ENCODE measurements around the gene TCN2.
"Not testable (repeated sequence)": the region's sequence is repeated elsewhere in the genome, so short reads cannot be mapped to it uniquely, and the experiment has no call there.

The TCN2 gene

GRCh38 chr22:30648825-30649224 is 41.9 kb downstream of the TCN2 start:
- no peak for DNase-seq (ENCODE audit: low spot score)

GRCh38 chr22:30649430-30650007 is 42.5 kb downstream of the TCN2 start:
- DNase-seq (ENCODE audit: low spot score) = peak; percentile 93

GRCh38 chr22:30650508-30651116 is 43.6 kb downstream of the TCN2 start:
- no peak for DNase-seq (ENCODE audit: low spot score)

DNA sequence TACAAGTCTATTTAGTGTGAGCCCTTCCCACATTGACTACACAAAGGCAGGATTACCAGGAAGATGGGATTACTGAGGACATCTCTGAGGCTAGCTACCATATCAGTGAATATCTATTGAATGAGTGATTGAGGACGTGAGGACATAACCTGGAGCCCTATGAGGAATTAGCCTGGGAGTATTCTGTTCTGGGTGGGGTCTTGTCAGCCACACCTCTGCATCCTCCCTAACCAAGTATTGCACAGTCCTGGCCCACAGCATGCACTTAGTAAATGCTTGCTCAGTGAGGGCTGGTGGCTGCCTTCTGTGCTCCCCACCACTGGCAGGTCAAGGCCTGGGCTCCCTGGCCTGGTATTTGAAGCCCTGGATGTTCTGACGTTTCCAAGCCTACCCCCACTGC is 45.9 kb downstream of the TCN2 start:
- DNase-seq (ENCODE audit: low spot score) = no peak

- no peak for DNase-seq (ENCODE audit: low spot score)
Observed at GRCh38 chr22:30654361-30654760, 47.4 kb downstream of the TCN2 start.

GRCh38 chr22:30655532-30655931 is 48.6 kb downstream of the TCN2 start:
- no peak for DNase-seq (ENCODE audit: low spot score)

DNA sequence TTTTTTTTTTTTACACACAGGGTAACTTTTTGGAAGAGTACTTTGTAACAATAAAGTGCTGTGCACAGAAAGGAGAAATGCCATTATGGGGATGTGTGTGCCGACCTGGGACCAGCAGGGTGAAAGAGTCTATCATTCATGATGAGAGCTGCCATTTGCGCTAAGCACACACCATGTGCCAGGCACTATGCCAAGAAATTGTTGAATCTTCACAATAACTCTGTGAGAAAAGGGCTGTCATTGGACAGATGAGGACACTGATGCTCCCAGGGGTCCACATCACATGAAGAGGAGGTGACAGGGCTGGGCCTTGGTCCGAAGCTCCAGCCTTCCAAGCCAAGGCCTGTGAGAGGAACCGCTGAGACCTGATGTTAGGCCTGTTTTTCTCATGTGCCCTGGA is 55.1 kb downstream of the TCN2 start:
- DNase-seq (ENCODE audit: low spot score) = no peak

GRCh38 chr22:30664798-30665197 is 57.8 kb downstream of the TCN2 start:
- DNase-seq (ENCODE audit: low spot score) = no peak

- DNase-seq (ENCODE audit: low spot score) = no peak
Observed at GRCh38 chr22:30665266-30665665, 58.3 kb downstream of the TCN2 start.

DNA sequence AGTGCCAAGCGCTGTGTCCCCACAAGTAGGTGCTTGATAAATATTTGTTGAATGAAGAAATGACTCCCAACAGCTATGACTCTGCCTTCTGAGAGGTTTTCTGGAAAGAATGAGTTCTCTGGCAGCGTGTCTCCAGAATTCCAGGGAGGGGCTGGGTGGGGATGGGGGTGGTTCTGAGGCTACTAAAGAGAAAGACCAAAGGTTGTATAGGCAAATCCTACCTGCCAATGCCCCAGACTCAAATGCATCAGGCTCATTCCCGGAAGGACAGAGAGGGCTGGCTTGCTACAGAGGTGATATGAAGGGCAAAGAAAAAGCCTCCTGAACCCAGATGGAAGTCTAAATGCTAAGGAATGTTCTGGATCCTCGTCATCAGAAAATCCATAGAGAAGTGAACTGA is 58.8 kb downstream of the TCN2 start:
- no peak for DNase-seq (ENCODE audit: low spot score)

DNA sequence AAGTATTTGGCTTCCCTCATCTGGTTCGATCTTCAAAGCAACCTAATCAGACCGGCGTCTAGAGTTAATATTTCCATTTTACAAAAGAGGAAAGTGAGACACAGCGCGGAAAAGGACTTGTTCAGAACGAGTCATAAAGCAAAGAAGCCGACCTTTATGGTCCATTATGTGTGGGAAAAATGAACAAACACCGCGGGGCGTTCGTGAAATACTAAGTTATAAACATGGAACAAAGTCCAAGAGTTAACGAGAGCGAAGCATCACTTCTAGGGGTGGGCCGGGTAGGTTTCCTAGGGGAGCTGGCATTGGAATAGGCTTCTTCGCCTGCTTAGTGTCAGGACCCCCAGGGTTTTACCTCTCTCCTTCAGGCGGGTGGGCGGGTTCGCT is 60.1 kb downstream of the TCN2 start:
- no peak for DNase-seq (ENCODE audit: low spot score)

- peak; percentile 99 for DNase-seq (ENCODE audit: low spot score)
Observed at GRCh38 chr22:30667494-30668385, 60.8 kb downstream of the TCN2 start, which contains the start of gene DUSP18. Gene DUSP18 (minus strand): TSS chr22:30667875. CDS start chr22:30664003, 3,872 bp downstream.

DNA sequence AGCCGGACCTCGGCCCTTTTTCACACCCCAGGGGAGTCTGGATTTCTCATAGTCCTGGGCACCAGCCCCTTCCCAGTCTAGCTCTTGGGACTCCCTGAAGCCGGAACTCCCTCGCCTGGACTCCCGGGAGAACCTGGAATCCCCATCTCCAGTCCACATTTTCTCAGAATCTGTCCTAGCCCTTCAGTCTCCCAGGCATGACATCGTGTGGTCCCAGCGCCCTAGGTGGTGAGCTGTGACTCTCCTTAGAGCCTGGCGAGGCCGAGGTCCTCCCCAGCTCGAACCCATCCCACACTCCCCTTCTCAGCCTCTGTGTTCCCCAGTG is 61.4 kb downstream of the TCN2 start:
- peak; percentile 9 for DNase-seq (ENCODE audit: low spot score)

- DNase-seq (ENCODE audit: low spot score) = no peak
Observed at GRCh38 chr22:30671071-30671470, 64.1 kb downstream of the TCN2 start.

DNA sequence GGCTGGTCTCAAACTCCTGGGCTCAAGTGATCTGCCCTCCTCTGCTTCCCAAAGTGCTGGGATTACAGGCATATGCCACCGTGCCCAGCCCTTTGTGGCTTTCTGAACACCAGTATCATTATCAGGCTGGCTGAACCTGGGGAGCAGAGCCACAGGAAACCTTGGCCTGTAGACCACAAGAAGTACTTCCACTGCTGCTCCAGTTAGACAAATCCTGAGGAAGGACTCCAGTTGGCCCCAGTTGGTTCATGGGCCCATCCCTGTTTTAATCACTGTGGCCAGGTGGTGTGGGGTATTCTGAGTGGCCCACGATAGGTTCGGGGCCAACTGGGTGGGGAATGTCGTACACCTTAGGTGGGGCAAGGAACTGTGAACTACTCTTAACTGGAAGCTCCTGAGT is 66.2 kb downstream of the TCN2 start:
- no peak for DNase-seq (ENCODE audit: low spot score)

DNA sequence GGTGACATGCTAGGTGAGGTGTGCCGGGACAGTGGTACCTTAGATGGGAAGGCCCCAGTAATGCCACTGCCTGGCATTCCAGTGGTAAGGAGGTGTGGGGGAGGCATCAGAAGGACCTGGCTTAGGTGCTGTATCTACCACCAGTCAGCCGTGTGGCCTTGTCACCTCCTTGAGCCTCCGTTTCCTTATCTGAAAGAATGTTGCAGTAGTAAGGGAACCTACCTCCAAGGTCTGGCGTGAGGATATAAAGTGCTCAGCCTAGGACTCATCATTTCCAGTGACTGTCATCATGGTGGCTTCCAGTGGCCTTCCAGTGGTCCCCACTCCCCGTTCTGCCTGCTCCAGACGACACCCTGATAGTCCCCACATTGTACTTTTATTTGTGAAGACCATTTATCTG is 67.5 kb downstream of the TCN2 start:
- DNase-seq (ENCODE audit: low spot score) = no peak

DNA sequence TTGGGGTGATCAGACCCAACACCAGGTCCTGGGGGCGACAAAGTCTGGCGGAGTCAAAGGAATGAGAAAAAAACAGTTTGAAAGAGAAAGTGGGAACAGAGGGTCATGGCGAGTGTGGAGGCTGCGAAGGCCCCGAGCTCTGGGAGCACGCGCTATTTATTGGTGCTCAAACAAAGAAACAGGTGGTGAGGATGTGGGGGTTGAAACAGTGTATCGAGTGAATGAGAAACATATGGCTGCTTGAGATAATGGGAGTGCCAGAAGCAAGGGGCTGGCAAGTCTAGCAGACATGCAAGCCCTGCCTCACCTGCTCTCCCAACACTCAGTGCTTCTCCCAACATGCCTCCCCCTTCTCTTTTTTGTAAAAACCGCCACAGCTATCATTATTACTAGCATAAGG is 68.5 kb downstream of the TCN2 start:
- DNase-seq (ENCODE audit: low spot score) = no peak

GRCh38 chr22:30676565-30676964 is 69.6 kb downstream of the TCN2 start:
- not testable (repeated sequence) for DNase-seq (ENCODE audit: low spot score)

Data from AG08395 (cell line).